WTC11 (cell line): ENCODE data around the gene TRNT1.

Experiments used
- ARID4B ChIP-seq: sonication (generic); formaldehyde crosslinking; IDR thresholded peaks from 2 replicates; pipeline ENCODE4 v1.8.0; 2023; ENCODE audit warnings: missing genetic modification reagents, mild to moderate bottlenecking, borderline replicate concordance
- ATF2 ChIP-seq: sonication (generic); formaldehyde crosslinking; IDR thresholded peaks from 2 replicates; pipeline ENCODE4 v1.8.1; 2022; ENCODE audit warnings: low read depth, missing genetic modification reagents, borderline replicate concordance
- CTCF ChIP-seq: fragments of 200-600 bp; IDR thresholded peaks from 2 replicates; pipeline ENCODE4 v1.8.0; 2022; ENCODE audit warnings: antibody characterized with exemption
- GABPB1 ChIP-seq: sonication (generic); formaldehyde crosslinking; IDR thresholded peaks from 2 replicates; pipeline ENCODE4 v1.8.1; 2023; ENCODE audit warnings: mild to moderate bottlenecking, missing genetic modification reagents
- IRF1 ChIP-seq: sonication (generic); formaldehyde crosslinking; IDR thresholded peaks from 2 replicates; pipeline ENCODE4 v1.8.0; 2023; ENCODE audit warnings: missing genetic modification reagents
- MAX ChIP-seq: sonication (generic); formaldehyde crosslinking; IDR thresholded peaks from 2 replicates; pipeline ENCODE4 v1.8.0; 2022; ENCODE audit warnings: mild to moderate bottlenecking, missing genetic modification reagents
- NFYB ChIP-seq: sonication (generic); formaldehyde crosslinking; conservative IDR thresholded peaks from 2 replicates; pipeline ENCODE4 v1.8.0; 2022; ENCODE audit warnings: low read depth, missing genetic modification reagents
- RELA ChIP-seq: sonication (generic); formaldehyde crosslinking; IDR thresholded peaks from 2 replicates; pipeline ENCODE4 v1.8.1; 2022; ENCODE audit warnings: missing genetic modification reagents, mild to moderate bottlenecking, borderline replicate concordance
- TCF7 ChIP-seq: sonication (generic); formaldehyde crosslinking; IDR thresholded peaks from 2 replicates; pipeline ENCODE4 v1.8.0; 2022; ENCODE audit warnings: mild to moderate bottlenecking, low read depth, missing genetic modification reagents, moderate library complexity
- TP53 ChIP-seq: sonication (generic); formaldehyde crosslinking; IDR thresholded peaks from 2 replicates; pipeline ENCODE4 v1.8.1; 2023; ENCODE audit warnings: mild to moderate bottlenecking, missing genetic modification reagents
- ZNF121 ChIP-seq: sonication (generic); formaldehyde crosslinking; IDR thresholded peaks from 2 replicates; pipeline ENCODE4 v1.8.0; 2023; ENCODE audit warnings: missing genetic modification reagents
- ZNF263 ChIP-seq: sonication (generic); formaldehyde crosslinking; IDR thresholded peaks from 2 replicates; pipeline ENCODE4 v1.8.1; 2022; ENCODE audit warnings: low read depth, mild to moderate bottlenecking, moderate library complexity, missing genetic modification reagents

GRCh38 chr3:3154879-3155610 is 28.3 kb downstream of the TRNT1 start:
- TF ChIP-seq CTCF = no peak
- no peak for TF ChIP-seq ZNF263 (CRISPR knock-in tag)
- TF ChIP-seq ARID4B (CRISPR knock-in tag) = no peak
- TF ChIP-seq TP53 (CRISPR knock-in tag) = no peak
- no peak for TF ChIP-seq MAX (CRISPR knock-in tag)
- TF ChIP-seq NFYB = no peak
- no peak for TF ChIP-seq RELA (CRISPR knock-in tag)
- no peak for TF ChIP-seq IRF1 (CRISPR knock-in tag)
- no peak for TF ChIP-seq ATF2 (CRISPR knock-in tag)
- no peak for TF ChIP-seq GABPB1 (CRISPR knock-in tag)
- TF ChIP-seq ZNF121 (CRISPR knock-in tag) = no peak
- no peak for TF ChIP-seq TCF7 (CRISPR knock-in tag)
